Epithelial cell of prostate (primary cell): ENCODE measurements around the gene ANXA3.
"Not testable (repeated sequence)": the region's sequence is repeated elsewhere in the genome, so short reads cannot be mapped to it uniquely, and the experiment has no call there.

ENCODE experiments used
- DNase-seq: peaks from one replicate; pipeline ENCODE4 v3.0.0-alpha.2; 2011; ENCODE audit warnings: low read depth, low spot score
- H3K27ac ChIP-seq: fragments of 450-650 bp; 2 replicates; pipeline ENCODE4 v1.5.1; 2017; ENCODE audit warnings: mild to moderate bottlenecking

The ANXA3 gene

GRCh38 chr4:78569306-78569821, 17.8 kb downstream of the ANXA3 start:
- H3K27ac ChIP-seq = peak overlapping the region; percentile 100
- DNase-seq = peak; percentile 59

DNA sequence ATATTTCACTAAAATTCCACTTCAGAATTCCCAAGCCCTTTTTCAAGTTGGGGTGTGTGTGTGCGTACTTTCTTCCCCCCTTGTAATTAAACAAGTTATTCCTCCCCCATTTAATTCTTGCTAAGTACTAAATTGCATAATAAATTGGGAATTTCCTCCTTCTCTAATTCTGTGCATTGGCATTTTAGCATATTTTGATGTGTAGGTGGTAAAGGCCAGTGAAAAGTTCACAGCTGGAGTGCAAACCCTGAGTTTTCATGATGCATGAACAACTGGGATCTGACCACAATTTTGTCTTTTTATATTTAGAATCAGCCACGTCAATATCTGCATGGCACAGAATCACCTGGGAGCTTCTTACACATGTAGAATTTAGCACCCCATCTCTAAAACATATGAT, 18.5 kb downstream of the ANXA3 start:
- DNase-seq = no peak

DNA sequence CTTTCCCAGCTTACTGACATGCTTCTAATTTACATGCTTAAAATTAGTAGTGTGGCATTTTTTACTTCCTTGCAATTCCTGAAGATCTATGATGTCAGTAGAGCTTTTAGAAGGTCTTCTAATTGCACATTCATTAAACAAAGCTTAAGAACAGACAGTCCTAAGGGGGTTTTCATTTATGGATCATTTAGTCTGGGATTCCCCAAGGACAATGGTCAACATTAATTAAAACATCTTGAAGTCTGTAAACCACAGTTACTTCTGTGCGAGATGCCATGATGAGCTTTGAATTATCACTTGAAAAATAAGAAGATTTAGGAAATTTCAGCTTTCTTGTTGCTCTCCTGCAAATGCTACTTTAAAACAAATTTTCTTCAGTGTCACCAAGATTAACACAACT, 20.2 kb downstream of the ANXA3 start:
- peak overlapping the region; percentile 100 for H3K27ac ChIP-seq
- no peak for DNase-seq

More for the DNA sequence above, 18.5 kb downstream of the ANXA3 start:
- H3K27ac ChIP-seq = peak overlapping the region; percentile 100

- no peak overlapping the region for H3K27ac ChIP-seq
- no peak for DNase-seq
These were observed 27.3 kb downstream of the ANXA3 start for GRCh38 chr4:78578674-78579425.

DNA sequence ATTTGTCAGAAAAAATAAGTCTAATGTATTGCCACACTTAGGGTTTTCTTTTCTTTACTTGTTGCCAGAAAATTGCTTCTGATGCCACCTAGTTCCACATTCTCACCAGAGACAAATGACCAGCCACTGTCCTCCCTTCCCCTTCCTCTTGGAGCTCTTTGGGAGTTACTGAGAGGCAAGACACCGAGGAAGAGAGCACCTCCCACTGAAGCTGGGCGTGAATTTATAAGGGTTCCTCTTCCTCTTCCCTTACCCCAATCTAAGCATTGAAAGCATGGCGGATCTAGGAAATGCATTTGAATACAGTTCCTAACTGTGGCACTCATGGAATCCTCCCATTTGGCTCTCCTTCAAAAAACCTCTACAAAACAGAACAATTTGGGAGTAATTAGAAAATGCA, 30.0 kb downstream of the ANXA3 start:
- no peak for DNase-seq
- H3K27ac ChIP-seq = peak overlapping the region; percentile 79

DNA sequence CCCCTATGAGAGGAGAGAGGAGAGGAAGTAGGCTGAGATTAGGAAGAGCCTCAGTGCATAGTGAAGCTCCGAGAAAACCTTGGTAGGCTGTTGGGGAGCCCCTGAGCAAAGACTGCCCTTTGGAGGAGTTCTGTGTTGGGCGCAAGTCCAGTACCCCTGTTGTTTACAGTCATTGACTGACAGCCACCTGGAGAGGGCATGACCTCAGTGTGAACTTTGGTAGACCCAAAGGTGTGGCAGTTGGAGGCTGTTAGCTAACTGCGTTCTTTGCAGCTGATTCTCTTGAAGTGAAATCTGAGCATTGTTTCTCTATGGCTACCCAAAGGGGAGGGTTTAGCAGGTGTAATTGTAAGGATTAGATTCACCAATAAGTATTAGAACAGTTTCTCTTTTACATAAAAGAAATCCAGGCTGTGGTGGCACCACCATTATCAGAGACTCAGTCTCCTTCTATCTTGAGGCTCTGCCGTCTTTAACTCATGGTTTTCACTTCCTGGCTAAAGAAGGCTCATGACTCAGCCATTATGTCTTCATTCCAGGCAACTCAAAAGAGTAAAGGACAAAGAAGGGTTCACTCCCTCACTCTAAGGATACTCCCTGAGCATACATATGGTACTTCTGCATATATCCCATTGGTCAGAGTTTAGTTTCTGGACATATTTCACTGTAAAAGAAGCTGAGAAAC, 33.4 kb downstream of the ANXA3 start:
- DNase-seq = no peak
- peak overlapping the region; percentile 79 for H3K27ac ChIP-seq

DNA sequence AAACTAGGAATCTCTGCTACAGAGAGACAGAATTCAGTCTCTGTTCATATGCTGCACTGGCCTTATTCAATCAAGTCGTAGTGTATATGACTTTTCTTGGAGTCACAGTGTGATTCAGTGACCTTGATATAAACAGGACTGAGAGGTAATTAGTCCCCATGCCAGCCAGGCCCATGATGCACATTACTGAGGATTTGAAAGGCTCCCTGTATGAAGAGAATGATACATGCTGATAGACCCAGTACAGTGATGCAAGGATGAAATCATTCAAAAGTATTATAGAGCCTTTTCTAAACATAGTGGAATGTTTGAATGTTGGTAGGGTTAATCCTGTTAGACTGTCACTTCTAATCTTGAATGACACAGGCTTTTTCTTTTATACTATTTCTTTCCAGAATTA, 34.1 kb downstream of the ANXA3 start:
- peak overlapping the region; percentile 79 for H3K27ac ChIP-seq
- no peak for DNase-seq

DNA sequence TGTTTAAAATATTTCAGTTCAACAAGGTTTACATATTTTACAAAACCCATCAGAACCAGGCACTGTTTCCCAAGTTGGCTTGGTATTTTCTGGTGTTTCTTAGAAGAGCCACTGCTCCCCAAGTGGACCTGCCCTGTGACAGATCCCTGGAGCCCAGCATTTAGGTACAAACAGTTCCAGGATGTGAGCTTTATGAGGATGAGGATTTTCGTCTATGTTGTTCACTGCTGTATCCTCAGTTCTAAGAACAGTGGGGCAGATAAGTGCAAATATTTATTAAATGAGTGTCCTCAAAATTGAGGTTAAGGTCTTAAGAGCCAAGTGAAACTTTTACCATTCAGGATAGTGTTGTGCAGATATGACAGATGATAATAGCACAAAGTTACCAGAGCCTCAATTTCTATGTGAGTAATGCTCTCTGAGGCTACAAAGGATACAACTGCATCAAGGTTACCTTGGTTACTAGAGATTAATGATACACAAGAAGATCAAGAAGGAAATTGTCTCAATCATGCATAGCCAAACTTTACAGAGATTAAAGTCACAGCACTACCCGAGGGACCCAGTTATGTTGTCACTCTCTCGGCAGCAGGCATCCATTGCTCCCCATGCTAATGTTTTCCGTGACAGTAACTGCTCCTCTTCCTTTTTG, 37.5 kb downstream of the ANXA3 start:
- peak overlapping the region; percentile 79 for H3K27ac ChIP-seq
- no peak for DNase-seq

DNA sequence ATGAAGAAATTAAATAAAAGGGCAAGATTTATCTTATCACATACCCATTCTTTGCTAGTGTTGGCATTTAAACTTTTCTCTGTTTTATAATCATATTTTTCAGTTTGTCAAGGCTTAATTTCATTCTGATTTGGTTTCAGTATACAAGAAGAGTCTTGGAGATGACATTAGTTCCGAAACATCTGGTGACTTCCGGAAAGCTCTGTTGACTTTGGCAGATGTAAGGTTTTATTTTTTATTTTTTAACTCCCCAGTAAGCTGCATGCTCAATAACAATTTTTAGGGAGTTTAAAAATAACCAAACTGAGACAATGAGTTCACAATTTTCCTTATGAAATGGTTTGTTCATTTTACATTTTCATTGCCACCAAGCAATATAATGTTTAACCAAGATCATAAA, 39.8 kb downstream of the ANXA3 start:
- no peak for DNase-seq
- H3K27ac ChIP-seq = peak overlapping the region; percentile 79

DNA sequence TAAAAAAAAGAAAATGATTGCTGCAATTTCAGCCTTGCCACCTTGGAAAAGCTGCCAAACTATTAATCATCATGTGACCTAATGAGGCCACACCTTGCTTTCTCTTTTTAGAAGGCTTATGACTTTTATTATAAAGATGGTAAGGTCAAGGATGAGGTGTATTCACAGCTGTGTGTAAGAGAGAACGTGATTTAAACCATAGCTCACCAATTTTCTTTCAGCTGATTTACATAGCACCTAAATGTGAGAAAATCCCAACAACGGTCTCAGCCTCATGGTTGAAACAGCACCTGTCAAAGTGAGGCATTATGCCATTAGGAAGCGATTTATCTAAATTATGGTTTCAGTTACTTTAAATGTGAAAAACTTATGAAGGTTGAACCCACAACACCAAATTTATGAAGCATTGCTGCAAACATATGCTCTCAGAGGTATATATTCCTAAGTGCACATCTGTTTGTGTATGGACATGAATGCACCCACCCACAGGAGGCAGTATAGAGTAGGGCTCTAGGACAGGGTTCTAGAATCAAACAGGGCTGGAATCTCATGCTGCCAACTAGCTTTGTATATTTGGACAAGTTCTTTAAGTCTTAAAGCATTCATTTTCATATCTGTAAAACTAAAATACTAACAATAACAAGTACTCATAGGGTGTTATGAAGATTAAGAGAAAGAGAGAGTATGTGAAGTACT, 40.7 kb downstream of the ANXA3 start:
- DNase-seq = peak; percentile 22
- peak overlapping the region; percentile 79 for H3K27ac ChIP-seq

- DNase-seq = no peak
- H3K27ac ChIP-seq = peak overlapping the region; percentile 36
These were observed 44.7 kb downstream of the ANXA3 start for GRCh38 chr4:78596111-78596742.

DNA sequence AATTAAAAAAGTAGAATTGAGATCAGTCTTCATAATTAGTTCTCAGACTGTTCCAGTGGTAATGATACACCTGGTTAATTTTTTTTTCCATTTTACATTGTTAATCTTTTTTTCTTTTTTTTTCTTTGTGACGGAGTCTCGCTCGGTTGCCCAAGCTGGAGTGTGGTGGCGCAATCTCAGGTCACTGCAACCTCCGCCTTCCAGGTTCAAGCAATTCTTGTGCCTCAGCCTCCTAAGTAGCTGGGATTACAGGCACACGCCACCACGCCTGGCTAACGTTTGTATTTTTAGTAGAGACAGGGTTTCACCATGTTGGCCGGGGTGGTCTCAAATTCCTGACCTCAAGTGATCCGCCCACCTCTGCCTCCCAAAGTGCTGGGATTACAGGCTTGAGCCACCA, 46.9 kb downstream of the ANXA3 start:
- not testable (repeated sequence) for H3K27ac ChIP-seq, DNase-seq

GRCh38 chr4:78599147-78599546, 47.6 kb downstream of the ANXA3 start:
- DNase-seq = no peak
- no peak overlapping the region for H3K27ac ChIP-seq

DNA sequence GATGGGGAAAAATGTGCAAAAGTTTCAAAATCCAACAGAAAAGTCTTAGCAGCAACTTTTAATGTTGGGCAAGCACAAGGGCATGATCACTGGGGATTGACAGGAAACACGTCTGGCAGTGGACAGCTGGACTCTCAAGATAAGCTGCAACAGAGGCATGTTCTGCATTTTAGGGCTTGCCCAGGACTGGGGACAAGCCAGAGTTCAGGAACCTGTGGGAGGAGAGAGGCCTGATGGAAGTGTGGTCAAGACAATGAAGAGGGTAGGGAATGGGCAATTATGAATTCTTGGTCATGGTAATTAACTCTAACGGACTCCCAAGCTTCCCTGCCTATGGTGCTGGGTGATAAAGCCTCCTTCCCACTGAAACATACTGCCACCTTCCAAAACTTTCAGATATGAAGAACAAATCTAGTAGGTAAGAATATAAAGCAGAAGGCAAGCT, 48.4 kb downstream of the ANXA3 start:
- no peak overlapping the region for H3K27ac ChIP-seq
- no peak for DNase-seq

- DNase-seq = no peak
- H3K27ac ChIP-seq = no peak overlapping the region
These were observed 49.4 kb downstream of the ANXA3 start for GRCh38 chr4:78601013-78601412.

- DNase-seq = no peak
- H3K27ac ChIP-seq = no peak overlapping the region
These were observed 50.8 kb downstream of the ANXA3 start for GRCh38 chr4:78602334-78602733.

DNA sequence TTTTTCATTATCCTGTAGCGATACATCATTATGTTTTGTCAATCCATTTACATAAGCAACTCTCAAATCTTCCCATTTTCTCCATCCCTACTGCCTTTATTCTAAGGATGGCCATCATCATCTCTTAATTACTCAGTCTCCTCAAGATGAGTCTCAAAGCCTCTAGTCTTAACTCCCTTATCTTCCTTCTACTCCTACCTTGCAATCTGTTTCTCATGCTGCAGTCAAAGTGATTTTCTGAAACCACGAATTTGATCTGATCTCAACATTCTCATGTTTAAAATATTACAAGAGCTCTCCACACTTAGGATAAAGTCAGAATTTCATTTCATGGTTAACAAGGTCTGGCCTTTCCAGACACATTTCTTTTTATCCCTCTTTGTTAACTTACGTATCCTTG, 51.8 kb downstream of the ANXA3 start:
- no peak overlapping the region for H3K27ac ChIP-seq

DNA sequence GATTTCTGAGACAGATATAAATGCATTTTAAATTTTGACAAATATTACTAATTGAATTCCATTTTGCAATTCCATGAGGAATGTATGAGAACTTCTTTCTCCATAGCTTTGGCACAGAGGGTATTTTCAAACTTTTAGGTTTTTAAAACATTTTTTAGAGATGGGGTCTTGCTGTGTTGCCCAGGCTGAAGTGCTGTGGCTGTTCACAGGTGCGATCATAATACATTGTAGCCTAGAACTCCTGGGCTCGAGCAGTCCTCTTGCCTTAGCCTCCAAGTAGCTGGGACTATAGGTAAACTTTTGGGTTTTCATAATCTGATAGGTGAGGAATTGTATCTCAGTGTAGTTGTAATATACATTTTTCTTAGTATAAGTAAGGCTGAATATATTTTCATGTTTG, 53.4 kb downstream of the ANXA3 start:
- no peak overlapping the region for H3K27ac ChIP-seq
- no peak for DNase-seq

More for the DNA sequence above, 51.8 kb downstream of the ANXA3 start:
- DNase-seq = no peak

DNA sequence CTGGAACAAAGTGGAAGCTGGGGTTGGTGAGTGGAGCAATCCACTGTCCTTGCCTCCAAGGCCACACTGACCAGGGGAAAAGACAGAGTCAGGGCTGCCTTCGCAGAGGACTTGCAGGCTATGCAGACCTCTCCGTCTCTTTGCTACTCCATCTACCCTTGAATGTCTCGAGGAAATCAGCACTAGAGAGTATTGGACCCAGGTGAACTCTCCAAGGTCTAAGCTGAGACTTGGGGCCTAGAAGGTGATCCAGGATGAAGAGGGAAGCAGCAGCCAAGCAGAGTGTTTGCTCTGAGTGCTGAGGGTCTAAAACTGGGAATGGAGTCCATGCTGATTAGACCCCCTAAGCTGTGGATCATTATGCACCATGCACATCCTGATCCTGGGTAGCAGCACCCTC, 54.5 kb downstream of the ANXA3 start:
- no peak overlapping the region for H3K27ac ChIP-seq
- no peak for DNase-seq

DNA sequence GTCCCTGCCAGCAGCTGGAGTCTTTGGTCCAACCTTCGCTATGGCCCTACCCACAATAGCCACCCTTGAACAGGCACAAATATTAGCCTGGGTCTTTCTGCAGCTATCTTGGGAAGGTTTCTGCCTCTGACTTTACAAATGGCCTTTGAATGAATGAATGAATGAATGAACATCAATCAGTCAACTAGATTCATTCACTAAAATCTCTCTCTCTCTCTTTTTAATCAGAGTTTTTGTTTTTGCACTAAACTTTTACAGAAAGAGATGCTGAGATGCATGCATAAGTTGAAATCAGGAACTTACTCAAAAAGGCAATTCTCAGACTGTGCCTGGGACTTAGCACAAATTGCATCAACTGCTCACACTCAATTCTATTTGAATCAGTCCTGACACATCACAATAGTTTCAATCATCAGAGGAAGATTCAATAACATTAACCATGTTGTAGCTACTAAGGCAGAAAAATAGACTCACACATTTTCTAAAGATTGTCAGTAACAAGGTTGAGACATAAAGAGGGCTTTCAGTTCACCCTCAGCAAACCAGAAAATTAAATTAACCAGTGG, 55.0 kb downstream of the ANXA3 start:
- H3K27ac ChIP-seq = peak overlapping the region; percentile 5
- DNase-seq = no peak
